HG02678 (cell line): ENCODE data around the gene INHBE.

Source experiments
- ATAC-seq: cut with Tn5 transposase; IDR thresholded peaks from one replicate; pipeline ENCODE4 v1.9.1; 2021; ENCODE audit warnings: mild to moderate bottlenecking, moderate library complexity; ENCODE audit not compliant: unreplicated experiment

Gene INHBE

DNA sequence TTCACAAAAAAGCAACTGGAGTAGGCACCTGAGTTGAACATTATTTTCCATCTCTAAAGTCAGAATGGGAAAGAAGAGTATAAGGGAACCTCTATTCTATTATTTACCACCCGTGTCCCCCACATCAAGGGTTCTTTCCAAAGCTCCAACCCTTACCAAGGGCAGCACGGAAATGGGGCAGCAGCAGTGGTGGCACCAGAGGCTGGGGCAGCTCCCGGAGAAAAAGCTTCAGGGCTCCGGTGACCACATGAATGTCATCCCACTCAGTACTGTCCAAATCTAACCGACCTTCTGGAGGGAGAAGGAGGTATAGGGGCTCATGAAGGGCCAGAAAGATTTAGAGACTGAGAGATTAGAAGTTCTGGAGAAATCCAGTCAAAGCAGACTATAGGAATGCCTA lies 18.8 kb downstream of the INHBE start:
- no peak for ATAC-seq

DNA sequence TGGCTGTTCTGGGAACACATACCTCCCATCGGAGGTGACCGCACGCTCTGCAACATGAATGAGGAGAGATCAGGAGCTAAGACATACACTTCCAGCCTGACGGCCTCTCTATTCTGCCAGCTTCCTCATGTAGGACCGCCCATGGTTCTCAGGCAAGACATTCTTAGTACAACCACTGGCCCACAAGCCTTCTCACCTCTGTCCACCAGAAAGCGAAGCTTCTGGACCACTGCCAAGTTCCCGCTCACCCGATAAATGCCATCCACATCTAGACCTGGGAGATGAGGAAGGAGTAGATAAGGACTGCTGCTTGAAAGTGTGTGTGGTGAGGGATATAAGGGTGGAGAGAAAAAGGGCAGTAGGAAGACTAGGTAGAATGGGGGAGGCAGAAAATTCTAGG lies 19.3 kb downstream of the INHBE start:
- no peak for ATAC-seq

- ATAC-seq = no peak
Measured at GRCh38 chr12:57474862-57475261, 19.8 kb downstream of the INHBE start.

DNA sequence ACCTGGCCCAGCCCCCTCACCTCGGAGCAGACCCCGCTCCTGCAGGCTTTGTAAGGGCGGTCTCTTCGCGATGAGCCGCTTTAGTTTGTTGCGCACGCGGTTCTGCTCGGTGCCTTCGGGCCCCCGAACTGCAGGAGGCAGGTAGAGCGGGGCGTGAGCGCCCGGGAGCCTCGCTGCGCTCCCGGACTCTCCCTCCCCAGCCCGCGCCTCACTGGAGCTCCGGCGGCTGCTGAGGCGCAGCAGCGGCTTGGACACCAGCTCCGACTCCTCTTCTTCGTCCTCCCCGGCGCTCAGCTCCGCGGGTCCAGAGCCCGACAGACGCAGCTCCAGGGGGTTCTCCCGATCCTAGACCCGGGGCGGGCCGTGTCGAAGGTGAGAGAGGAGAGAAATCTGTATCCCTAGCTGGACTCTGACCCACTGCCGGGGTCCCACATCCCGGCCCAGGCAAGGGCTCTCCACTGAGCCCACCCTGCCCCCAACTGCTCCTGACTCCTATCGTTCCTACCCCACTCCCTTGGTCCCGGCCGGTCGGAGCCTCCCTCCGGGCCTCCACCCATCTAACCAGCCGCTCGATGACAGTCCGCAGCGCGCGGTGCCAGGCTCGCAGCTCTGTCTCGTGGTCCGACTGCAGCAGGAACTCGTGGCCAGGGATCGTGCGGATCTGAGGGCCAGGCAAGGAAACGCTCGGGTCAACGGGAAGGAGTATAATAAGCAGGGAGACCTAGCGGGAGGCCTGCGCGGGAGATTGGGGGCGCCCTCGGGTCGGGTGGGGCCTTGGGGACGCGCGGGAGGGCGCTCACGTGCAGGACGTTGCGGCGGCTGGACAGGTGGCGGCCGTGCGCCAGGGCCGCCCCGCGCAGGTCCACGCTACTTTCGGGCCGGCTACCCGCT lies 20.4 kb downstream of the INHBE start:
- ATAC-seq = no peak

- no peak for ATAC-seq
Measured at GRCh38 chr12:57476162-57476992, 21.3 kb downstream of the INHBE start.

GRCh38 chr12:57476993-57477709 lies 22.0 kb downstream of the INHBE start:
- no peak for ATAC-seq

GRCh38 chr12:57477710-57478681 lies 22.9 kb downstream of the INHBE start:
- ATAC-seq = peak; percentile 45

- ATAC-seq = no peak
Measured at GRCh38 chr12:57479043-57479375, 23.9 kb downstream of the INHBE start.

DNA sequence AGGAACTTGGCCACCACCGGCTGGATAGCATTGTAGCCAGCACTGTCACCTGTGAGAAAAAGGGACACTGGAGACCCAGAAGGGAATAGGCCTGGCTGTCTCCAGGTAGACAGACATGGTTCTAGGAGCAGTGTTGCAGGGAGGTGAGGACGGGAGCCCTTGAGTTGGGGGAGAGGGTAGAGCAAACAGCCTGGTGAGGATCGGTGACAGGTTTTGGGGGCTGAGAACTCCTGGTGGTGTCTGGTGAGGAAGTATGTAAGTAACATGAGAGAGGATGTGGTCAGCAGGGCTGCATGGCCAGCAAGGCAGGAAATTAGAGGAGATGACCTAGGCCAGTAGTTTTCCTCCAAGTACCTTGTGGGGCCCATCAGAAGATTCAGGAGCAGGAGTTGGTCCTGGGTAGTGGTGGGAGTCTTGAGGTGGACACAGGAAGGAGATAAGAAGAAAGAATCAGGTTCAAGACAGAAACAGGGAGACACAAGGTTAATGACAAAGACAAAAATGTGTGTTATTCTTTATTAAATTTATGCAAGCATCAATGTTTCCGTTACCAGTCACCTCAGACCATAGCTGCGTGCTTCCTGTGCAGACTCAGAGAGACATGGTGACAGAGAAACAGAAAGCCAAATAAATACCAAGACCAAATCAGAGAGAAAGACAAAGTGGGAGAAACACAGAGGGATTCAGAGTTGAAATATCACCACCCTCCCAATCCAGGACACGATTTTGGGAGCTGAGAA lies 24.4 kb downstream of the INHBE start, which contains the start of gene ARHGAP9:
TSS of gene ARHGAP9 (minus strand) at position 491 of the 740 bp plus-strand sequence. CDS start at position 31, 460 bp downstream.
- ATAC-seq = peak; percentile 35

GRCh38 chr12:57481671-57482070 lies 26.6 kb downstream of the INHBE start:
- no peak for ATAC-seq

- ATAC-seq = no peak
Measured at GRCh38 chr12:57483466-57483865, 28.4 kb downstream of the INHBE start.

- no peak for ATAC-seq
Measured at GRCh38 chr12:57485695-57486094, 30.6 kb downstream of the INHBE start.

DNA sequence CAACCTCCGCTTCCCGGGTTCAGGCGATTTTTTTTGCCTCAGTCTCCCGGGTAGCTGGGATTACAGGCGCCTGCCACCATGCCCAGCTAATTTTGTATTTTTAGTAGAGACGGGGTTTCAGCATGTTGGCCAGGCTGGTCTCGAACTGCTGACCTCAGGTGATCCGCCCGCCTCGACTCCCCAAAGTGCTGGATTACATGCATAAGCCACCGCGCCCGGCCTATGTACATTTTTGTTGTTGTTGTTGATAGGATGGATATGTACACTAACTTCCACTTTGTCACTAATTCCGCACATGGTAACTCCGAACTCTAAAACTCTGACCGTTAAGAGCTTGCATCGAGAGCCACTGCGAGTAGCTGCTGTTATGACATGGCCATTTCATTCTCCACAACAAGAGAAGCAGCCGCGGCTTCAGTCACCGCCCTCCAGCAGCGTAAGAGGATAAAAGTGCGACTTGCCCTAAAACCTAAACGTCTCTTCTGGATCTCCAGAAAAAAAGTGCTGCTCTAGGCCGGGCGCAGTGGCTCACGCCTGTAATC lies 32.0 kb downstream of the INHBE start:
- no peak for ATAC-seq

- peak; percentile 98 for ATAC-seq
Measured at GRCh38 chr12:57487597-57488401, 32.7 kb downstream of the INHBE start, which contains the start of gene MARS1. Gene MARS1 (plus strand): TSS chr12:57488068. CDS start chr12:57488091, 23 bp downstream.

DNA sequence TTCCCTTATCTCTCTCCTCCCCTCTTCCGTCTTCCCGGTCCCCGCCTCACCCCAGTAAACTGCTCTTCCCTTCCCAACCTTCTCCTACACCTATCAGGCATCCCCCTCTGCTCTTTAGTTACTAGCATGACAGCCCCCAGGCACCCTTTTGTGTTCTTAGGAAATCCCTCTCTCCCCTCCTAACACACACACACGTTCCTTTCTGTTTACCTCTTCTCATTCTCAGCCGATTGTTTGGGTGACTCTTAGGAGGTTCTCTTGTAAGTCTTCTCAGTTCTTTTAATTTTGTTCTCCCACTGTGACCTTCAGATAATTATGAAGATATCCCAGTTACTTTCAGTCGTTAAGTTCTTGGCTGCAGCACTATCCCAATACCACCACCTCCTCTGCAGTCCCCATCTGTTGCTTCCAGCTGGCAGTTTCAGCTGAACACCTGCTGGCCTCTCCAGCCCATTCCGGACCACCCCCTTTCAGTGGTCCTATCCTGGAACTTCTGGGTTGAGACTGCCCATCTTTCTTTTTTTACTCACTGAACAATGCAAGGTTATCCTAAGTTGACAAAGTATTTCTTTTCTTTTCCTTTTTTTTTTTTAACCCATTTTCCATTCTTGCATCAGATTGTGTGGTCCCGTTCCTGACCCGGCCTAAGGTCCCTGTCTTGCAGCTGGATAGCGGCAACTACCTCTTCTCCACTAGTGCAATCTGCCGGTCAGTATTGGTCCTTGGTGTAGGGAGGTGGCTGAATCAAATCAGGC lies 33.5 kb downstream of the INHBE start:
- ATAC-seq = no peak

DNA sequence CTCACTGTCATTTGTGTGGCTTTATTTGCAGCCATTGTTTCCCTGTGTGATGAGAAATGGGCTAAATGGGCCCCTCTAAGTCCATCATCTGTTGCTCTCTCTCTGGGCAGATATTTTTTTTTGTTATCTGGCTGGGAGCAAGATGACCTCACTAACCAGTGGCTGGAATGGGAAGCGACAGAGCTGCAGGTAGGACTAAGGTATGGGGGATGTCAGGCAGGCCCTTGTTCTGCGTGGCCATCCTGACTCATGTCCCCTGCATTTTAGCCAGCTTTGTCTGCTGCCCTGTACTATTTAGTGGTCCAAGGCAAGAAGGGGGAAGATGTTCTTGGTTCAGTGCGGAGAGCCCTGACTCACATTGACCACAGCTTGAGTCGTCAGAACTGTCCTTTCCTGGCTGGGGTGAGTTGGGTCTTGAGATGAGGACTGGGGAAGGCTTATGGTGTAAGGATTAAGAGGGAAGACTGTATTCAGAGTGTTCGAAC lies 34.1 kb downstream of the INHBE start:
- no peak for ATAC-seq

- no peak for ATAC-seq
Measured at GRCh38 chr12:57490126-57490525, 35.0 kb downstream of the INHBE start.
